HG02678 (cell line): ENCODE results near the gene CRACR2A.

ENCODE experiments used
- ATAC-seq: cut with Tn5 transposase; IDR thresholded peaks from one replicate; pipeline ENCODE4 v1.9.1; 2021; ENCODE audit warnings: mild to moderate bottlenecking, moderate library complexity; ENCODE audit not compliant: unreplicated experiment

Gene CRACR2A

DNA sequence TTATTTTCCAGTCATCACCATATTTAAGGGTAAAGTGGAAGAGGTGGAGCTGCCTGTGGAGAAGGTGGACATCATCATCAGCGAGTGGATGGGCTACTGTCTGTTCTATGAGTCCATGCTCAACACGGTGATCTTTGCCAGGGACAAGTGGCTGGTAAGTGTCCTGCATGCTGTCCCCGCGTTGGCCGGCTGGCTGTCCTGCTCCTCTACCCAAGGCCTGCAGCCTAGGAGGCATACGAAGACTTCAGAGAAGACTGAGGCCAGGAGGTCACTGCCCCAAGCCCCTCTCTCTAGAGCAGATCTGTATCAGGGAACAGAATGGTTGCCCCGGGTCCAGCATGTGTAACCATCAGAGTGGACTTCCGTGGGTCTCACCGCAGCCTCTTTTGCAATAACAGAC lies 184.2 kb downstream of the CRACR2A start:
- no peak for ATAC-seq

- ATAC-seq, result no peak
Measured at GRCh38 chr12:3565985-3566384, 186.9 kb downstream of the CRACR2A start.
